Measurements from ENCODE around the gene SCYGR5. TPM values are rescaled to one million over a fixed set of nuclear protein-coding genes. Genes with fewer than 3 reads are reported as not detected.

The SCYGR5 gene
- total RNA-seq, 4 donors from 2014 or later: not detected

- TF ChIP-seq POLR2AphosphoS5 (IDR thresholded peaks at IDR 0.05) (no peak), EP300 (IDR thresholded peaks at IDR 0.05) (no peak), POLR2A (IDR thresholded peaks at IDR 0.05; ENCODE audit: low read depth) (no peak)
- TF ChIP-seq, protein P1, sequence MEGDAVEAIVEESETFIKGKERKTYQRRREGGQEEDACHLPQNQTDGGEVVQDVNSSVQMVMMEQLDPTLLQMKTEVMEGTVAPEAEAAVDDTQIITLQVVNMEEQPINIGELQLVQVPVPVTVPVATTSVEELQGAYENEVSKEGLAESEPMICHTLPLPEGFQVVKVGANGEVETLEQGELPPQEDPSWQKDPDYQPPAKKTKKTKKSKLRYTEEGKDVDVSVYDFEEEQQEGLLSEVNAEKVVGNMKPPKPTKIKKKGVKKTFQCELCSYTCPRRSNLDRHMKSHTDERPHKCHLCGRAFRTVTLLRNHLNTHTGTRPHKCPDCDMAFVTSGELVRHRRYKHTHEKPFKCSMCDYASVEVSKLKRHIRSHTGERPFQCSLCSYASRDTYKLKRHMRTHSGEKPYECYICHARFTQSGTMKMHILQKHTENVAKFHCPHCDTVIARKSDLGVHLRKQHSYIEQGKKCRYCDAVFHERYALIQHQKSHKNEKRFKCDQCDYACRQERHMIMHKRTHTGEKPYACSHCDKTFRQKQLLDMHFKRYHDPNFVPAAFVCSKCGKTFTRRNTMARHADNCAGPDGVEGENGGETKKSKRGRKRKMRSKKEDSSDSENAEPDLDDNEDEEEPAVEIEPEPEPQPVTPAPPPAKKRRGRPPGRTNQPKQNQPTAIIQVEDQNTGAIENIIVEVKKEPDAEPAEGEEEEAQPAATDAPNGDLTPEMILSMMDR (IDR thresholded peaks at IDR 0.05): no peak
- Histone ChIP-seq H3K4me1 (no peaks in the 10 kb centered on the region), H3K27ac (replicated peaks in 1 of 4) (no peak overlapping the region), H3K27me3 (no peaks in the 10 kb centered on the region), H3K4me3 (no peak overlapping the region), H3K9me3 (no peaks in the 10 kb centered on the region), H3K36me3 (no peaks in the 10 kb centered on the region)
- 75% methylated on average over 5 of the region's 5 CpGs for WGBS
- DNase-seq (ENCODE audit: extremely low spot score): no peak
- intact Hi-C loops (cut with DNase I): no loop called here
These were observed 7.9 kb downstream of the SCYGR5 start for GRCh38 chr2:227674485-227674884.

DNA sequence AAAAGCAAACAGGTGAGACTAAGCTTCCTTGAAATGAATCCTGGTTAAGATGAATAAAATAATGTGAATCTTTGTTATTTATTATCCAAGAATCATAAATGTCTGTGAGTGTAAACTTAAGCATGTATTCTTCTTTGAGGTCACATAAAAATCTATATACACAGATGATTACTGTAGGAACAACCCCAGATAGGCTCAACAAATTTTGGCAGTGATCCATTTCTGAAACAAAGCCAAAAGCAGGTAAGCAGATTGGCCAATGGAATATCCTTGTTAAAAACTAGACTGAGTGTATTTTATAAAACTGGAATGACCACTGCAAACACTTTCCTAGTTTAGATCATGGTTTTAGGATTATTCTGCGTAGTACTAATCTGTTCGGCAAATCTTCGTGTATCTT, 11.3 kb downstream of the SCYGR5 start:
- intact Hi-C loops (cut with DNase I): no loop called here
- Histone ChIP-seq H3K4me3 (no peak overlapping the region), H3K9me3 (no peaks in the 10 kb centered on the region), H3K27ac (replicated peaks in 1 of 4) (no peak overlapping the region), H3K36me3 (no peaks in the 10 kb centered on the region), H3K27me3 (no peaks in the 10 kb centered on the region), H3K4me1 (no peaks in the 10 kb centered on the region)
- 96% methylated on average over 3 of the region's 3 CpGs for WGBS
- TF ChIP-seq, protein P1 (IDR thresholded peaks at IDR 0.05): no peak
- TF ChIP-seq POLR2AphosphoS5 (IDR thresholded peaks at IDR 0.05): no peak
- TF ChIP-seq EP300 (IDR thresholded peaks at IDR 0.05): no peak
- TF ChIP-seq POLR2A (IDR thresholded peaks at IDR 0.05; ENCODE audit: low read depth): no peak
- DNase-seq (ENCODE audit: extremely low spot score): no peak

- H3K36me3 ChIP-seq: no peaks in the 10 kb centered on the region
- no peak overlapping the region for H3K27ac ChIP-seq (replicated peaks in 1 of 4)
- 69% methylated on average over 5 of the region's 5 CpGs for WGBS
- TF ChIP-seq POLR2A (IDR thresholded peaks at IDR 0.05; ENCODE audit: low read depth): no peak
- no peak for TF ChIP-seq POLR2AphosphoS5 (IDR thresholded peaks at IDR 0.05)
- TF ChIP-seq EP300 (IDR thresholded peaks at IDR 0.05): no peak
- TF ChIP-seq, protein P1 (IDR thresholded peaks at IDR 0.05): no peak
- peak; percentile 14 for DNase-seq (ENCODE audit: extremely low spot score)
- H3K9me3 ChIP-seq: no peaks in the 10 kb centered on the region
- no peak overlapping the region for H3K4me3 ChIP-seq
- no peaks in the 10 kb centered on the region for H3K4me1 ChIP-seq
- intact Hi-C loops (cut with DNase I): no loop called here
- H3K27me3 ChIP-seq: no peaks in the 10 kb centered on the region
These were observed 17.7 kb downstream of the SCYGR5 start for GRCh38 chr2:227684258-227684657.

- TF ChIP-seq EP300 (IDR thresholded peaks at IDR 0.05) (no peak), POLR2A (IDR thresholded peaks at IDR 0.05; ENCODE audit: low read depth) (no peak), POLR2AphosphoS5 (IDR thresholded peaks at IDR 0.05) (no peak)
- TF ChIP-seq, protein P1 (IDR thresholded peaks at IDR 0.05): no peak
- intact Hi-C loops (cut with DNase I): no loop called here
- 78% methylated on average over 3 of the region's 3 CpGs for WGBS
- no peak overlapping the region for H3K4me3 ChIP-seq
- H3K27me3 ChIP-seq: no peaks in the 10 kb centered on the region
- no peaks in the 10 kb centered on the region for H3K4me1 ChIP-seq
- H3K36me3 ChIP-seq: no peaks in the 10 kb centered on the region
- H3K27ac ChIP-seq (replicated peaks in 1 of 4): no peak overlapping the region
- peak; percentile 10 for DNase-seq (ENCODE audit: extremely low spot score)
- no peaks in the 10 kb centered on the region for H3K9me3 ChIP-seq
These were observed 20.6 kb downstream of the SCYGR5 start for GRCh38 chr2:227687189-227687588.

- Histone ChIP-seq H3K27ac (replicated peaks in 1 of 4) (no peak overlapping the region), H3K36me3 (no peaks in the 10 kb centered on the region), H3K27me3 (no peaks in the 10 kb centered on the region), H3K9me3 (no peaks in the 10 kb centered on the region), H3K4me1 (no peaks in the 10 kb centered on the region), H3K4me3 (no peak overlapping the region)
- no peak for DNase-seq (ENCODE audit: extremely low spot score)
- WGBS: 58% methylated on average over 2 of the region's 2 CpGs
- intact Hi-C loops (cut with DNase I): no loop called here
- TF ChIP-seq, protein P1 (IDR thresholded peaks at IDR 0.05): no peak
- no peak for TF ChIP-seq POLR2A (IDR thresholded peaks at IDR 0.05; ENCODE audit: low read depth)
- no peak for TF ChIP-seq POLR2AphosphoS5 (IDR thresholded peaks at IDR 0.05)
- TF ChIP-seq EP300 (IDR thresholded peaks at IDR 0.05): no peak
These were observed 30.5 kb downstream of the SCYGR5 start for GRCh38 chr2:227696990-227697679.

All from esophagus muscularis mucosa (tissue), 4 donors.